ENCODE measurements around the gene PELI3.

The PELI3 gene

DNA sequence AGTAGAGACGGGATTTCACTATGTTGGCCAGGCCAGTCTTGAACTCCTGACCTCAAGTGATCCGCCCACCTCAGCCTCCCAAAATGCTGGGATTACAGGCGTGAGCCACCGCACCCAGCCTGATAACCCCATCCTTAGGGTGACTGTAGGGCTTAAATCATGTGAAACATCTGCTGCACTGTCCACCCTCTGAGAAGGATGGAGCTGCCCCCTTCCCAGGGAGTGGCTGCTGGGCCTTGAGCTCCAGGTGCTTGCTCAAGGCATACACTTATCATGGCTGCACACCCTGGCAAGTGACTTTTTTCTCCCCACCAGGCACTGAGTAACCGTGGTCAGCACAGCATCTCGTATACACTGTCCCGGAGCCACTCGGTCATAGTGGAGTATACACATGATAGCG, 5.3 kb downstream of the PELI3 start:
- no peak for DNase-seq (ENCODE audit: low spot score)
- TF ChIP-seq, protein P1, sequence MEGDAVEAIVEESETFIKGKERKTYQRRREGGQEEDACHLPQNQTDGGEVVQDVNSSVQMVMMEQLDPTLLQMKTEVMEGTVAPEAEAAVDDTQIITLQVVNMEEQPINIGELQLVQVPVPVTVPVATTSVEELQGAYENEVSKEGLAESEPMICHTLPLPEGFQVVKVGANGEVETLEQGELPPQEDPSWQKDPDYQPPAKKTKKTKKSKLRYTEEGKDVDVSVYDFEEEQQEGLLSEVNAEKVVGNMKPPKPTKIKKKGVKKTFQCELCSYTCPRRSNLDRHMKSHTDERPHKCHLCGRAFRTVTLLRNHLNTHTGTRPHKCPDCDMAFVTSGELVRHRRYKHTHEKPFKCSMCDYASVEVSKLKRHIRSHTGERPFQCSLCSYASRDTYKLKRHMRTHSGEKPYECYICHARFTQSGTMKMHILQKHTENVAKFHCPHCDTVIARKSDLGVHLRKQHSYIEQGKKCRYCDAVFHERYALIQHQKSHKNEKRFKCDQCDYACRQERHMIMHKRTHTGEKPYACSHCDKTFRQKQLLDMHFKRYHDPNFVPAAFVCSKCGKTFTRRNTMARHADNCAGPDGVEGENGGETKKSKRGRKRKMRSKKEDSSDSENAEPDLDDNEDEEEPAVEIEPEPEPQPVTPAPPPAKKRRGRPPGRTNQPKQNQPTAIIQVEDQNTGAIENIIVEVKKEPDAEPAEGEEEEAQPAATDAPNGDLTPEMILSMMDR (IDR thresholded peaks at IDR 0.05; ENCODE audit: extremely low read depth, missing control alignments), result no peak

DNA sequence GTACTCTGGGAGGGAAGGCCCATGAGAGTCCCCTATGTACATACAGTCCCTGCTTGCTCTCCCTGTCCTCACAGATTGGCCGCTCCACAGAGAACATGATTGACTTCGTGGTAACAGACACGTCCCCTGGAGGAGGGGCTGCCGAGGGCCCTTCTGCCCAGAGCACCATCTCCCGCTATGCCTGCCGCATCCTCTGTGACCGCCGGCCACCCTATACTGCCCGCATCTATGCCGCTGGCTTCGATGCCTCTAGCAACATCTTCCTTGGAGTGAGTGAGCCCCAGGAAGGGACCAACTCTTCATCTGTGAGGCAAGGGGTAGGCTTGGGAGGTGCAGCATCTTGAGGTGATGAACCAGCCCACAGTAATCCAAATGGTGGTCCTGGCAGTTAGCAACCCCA, 6.5 kb downstream of the PELI3 start:
- TF ChIP-seq, protein P1 (IDR thresholded peaks at IDR 0.05; ENCODE audit: extremely low read depth, missing control alignments), result no peak
- no peak for DNase-seq (ENCODE audit: low spot score)

DNA sequence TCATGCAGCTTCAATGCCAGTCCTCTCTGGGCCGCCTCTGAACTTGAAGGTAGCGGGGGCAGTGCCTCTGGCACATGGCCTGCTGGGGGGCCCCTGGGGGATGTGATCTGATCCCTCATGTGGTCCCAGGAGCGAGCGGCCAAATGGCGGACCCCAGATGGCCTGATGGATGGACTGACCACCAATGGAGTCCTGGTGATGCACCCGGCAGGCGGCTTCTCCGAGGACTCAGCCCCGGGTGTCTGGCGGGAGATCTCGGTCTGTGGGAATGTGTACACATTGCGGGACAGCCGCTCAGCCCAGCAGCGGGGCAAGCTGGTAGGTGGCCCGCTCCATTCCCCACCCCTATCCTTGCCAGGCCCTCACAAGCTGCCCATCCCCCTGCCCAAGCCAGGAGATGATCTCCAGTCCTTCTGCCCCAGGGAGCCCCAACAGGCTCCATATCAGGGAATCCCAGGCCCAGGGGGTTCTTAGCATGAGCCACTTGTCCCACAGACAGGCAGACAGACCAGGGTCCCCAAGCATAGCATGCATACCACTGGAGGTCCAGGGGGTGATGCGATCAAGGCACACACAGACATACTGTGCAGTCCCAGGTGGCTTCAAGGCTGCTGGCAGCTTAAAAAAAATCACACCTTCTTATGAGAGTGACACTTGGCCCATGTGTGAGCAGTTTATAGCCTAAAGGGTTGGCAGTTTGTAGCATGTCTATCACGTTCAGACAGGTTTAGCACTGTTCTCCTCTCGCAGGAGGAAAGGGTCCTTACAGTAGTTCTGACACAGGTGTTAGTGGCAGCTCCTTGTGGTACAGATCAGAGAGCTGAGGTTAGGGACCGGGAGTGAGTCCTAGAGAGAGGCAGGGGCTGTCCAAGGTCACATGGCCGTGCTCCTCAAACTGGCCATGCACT, 7.2 kb downstream of the PELI3 start:
- TF ChIP-seq, protein P1 (IDR thresholded peaks at IDR 0.05; ENCODE audit: extremely low read depth, missing control alignments), result no peak
- no peak for DNase-seq (ENCODE audit: low spot score)

DNA sequence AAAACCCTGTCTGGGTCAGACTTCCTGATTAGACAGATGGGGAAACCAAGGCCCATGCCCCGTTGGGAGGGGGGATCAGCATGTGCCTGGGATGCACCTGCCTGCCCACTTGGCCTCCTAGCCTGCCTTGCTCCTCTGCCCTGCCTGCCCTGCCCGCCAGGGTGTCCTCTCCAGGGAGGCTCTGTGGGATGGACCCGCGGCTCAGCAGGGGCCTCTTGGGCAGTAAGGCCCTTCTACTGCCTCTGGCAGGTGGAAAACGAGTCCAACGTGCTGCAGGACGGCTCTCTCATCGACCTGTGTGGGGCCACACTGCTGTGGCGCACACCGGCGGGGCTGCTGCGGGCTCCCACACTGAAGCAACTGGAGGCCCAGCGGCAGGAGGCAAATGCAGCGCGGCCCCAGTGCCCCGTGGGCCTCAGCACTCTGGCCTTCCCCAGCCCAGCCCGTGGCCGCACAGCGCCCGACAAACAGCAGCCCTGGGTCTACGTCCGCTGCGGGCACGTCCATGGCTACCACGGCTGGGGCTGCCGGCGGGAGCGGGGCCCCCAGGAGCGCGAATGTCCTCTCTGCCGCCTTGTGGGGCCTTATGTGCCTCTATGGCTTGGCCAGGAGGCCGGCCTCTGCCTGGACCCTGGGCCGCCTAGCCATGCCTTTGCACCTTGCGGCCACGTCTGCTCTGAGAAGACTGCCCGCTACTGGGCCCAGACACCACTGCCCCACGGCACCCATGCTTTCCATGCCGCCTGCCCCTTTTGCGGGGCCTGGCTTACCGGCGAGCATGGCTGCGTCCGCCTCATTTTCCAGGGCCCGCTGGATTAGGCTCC, 8.9 kb downstream of the PELI3 start:
- no peak for DNase-seq (ENCODE audit: low spot score)
- TF ChIP-seq, protein P1 (IDR thresholded peaks at IDR 0.05; ENCODE audit: extremely low read depth, missing control alignments), result no peak

DNA sequence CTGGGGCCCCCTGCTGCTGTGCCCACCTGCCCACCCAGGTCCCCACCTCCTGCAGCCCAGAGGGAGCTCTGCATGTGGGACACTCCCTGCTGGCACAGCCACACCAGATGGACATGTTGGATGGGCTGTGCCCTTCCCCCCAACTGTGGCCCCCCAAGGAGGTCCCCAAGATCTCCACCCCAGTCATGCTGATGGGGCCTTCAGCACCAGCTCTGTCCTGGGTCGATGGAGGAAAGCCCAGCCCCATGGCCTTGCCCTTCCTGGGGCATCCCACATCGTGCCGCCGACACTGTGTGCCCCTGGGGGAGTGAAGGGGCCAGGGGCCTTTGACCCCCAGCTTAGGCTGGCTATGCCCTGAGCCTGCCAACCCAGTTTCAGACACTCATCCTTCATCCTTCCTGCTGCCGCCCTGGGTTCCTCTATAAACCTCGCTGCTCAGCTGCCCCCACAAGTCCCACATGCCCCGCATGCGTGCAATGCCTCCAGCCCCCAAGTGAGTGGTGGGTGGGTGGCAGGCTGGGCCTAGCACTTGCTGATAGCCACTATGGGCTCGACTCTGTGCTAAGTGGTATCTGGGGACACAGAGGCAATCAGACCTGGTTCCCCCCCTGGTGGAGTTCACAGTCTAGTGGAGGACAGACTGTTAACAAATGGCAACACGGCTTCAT, 9.6 kb downstream of the PELI3 start:
- TF ChIP-seq, protein P1 (IDR thresholded peaks at IDR 0.05; ENCODE audit: extremely low read depth, missing control alignments), result no peak

DNA sequence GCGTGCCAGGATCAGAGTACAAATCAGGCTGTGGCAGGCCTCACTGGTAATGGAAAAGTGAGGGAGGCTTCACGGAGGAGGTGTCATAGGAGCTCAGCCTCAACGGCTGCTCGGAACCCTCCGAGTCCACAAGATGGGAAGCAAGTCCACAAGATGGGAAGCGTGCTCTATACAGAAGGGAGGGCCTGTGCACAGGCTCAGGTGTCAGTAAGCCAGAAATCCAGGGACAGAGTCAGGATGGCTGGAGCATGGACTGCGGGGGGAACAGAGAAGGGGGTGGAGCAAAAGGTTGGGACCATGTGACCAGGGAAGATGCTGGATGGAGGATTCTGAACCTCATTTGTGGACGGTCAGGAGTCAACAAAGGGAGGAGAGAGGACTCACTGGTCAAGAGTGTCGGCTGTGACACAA, 10.1 kb downstream of the PELI3 start:
- no peak for DNase-seq (ENCODE audit: low spot score)
- TF ChIP-seq, protein P1 (IDR thresholded peaks at IDR 0.05; ENCODE audit: extremely low read depth, missing control alignments), result no peak

More for the DNA sequence above, 9.6 kb downstream of the PELI3 start:
- no peak for DNase-seq (ENCODE audit: low spot score)

All from GM20000 (cell line).